Stimulated activated CD4-positive, alpha-beta T cell treated with anti-CD3 and anti-CD28 coated beads, Interleukin-15, amount 100 ng/mL, for 48 hours (primary cell): ENCODE measurements around the gene LMAN1L.
"Not testable (repeated sequence)": the region's sequence is repeated elsewhere in the genome, so short reads cannot be mapped to it uniquely, and the experiment has no call there.

ENCODE experiments used
- DNase-seq, 2 donors: peaks; one replicate each; pipeline ENCODE4 v3.0.0-alpha.2; 2020; ENCODE audit warnings: low read depth in 2 of 2

Gene LMAN1L

GRCh38 chr15:74782259-74783071 is 30.2 kb upstream of the LMAN1L start:
- DNase-seq = no peak

GRCh38 chr15:74783072-74783807 is 29.4 kb upstream of the LMAN1L start:
- DNase-seq = no peak

DNA sequence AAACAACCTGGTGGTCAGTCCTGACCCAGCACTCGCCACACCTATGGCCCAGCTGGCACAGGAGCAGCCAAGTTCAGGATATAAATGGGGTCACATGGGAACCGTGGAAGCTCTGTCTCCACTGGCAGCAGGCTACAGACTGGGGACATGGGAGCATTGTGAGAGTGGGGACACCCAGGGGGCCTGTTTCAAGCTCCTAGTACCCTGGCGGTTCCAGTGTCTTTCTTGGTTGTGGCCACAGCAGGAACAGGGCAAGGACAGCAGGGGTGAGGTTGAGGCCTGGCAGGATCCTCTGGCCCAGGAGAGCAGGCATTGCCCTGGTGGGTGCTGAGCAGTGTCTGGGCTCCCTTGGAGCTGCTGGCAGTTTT is 28.8 kb upstream of the LMAN1L start:
- DNase-seq = no peak

- no peak for DNase-seq
Measured at GRCh38 chr15:74784426-74785193, 28.0 kb upstream of the LMAN1L start.

- DNase-seq = no peak
Measured at GRCh38 chr15:74785194-74786032, 27.2 kb upstream of the LMAN1L start.

- DNase-seq = not testable (repeated sequence)
Measured at GRCh38 chr15:74786081-74786480, 26.6 kb upstream of the LMAN1L start.

- no peak for DNase-seq
Measured at GRCh38 chr15:74786551-74787165, 26.0 kb upstream of the LMAN1L start.

DNA sequence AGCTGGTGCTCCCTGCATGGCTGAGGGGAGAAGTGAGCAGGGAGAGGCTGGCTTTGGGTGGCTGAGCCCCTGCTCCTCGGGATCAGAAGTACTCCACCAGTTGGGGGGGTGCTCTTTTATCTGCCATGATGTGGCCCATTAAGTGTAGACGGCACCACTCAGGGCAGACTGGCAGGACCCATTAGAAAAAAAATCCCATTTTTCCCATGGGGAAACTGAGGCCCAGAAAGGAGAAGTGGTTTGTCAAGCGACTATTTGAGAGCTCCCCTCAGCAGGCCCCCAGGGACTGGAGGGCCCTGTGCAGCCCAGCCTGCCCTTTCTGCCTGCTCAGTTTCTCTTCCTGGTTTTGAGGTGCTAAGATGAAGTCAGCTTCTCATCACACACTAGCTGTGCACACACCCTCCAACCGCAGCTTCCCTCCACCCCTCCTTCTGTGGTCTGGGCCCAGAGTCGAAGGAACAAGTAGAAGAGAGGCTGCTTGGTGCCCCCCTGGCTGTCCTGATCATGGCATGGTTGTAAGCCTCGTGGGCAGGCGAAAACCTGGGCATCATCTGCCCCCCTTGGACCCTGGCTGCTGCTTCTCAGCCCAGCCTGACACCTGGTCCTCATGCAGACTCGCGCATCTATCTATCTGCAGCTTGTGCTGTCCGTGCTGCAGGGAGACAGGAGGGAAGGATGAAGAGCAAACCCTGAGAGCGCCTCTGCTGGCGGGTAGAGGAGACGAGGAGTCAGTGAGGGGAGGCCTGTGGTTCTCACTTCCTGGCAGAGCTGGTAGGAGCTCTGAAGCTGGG is 25.2 kb upstream of the LMAN1L start:
- peak; percentile 92 for DNase-seq

- no peak for DNase-seq
Measured at GRCh38 chr15:74788042-74788682, 24.5 kb upstream of the LMAN1L start.

DNA sequence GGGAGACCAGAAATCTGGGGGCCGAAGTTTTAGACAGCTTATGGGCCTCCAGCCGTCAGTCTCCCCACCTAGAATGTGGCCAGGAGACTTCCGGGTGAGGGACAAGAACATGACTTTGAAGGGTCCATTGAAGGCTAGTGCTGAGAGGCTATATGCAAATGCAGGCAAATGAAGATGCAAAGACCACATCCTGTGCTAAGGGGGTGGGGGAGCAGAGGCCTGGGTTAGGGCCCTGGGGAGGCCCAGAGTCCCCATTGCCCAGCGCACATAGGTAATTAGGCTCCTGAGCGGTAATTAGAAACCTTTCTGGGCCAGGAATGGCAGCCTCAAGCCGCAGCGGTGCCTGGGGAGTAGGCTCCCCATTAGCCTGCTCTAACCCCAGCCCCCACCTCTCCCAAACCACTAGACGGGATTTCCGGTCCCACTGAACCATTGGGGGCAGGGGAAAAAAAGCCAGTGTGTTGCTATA is 23.9 kb upstream of the LMAN1L start:
- DNase-seq = no peak

GRCh38 chr15:74789171-74789631 is 23.4 kb upstream of the LMAN1L start:
- DNase-seq = no peak

DNA sequence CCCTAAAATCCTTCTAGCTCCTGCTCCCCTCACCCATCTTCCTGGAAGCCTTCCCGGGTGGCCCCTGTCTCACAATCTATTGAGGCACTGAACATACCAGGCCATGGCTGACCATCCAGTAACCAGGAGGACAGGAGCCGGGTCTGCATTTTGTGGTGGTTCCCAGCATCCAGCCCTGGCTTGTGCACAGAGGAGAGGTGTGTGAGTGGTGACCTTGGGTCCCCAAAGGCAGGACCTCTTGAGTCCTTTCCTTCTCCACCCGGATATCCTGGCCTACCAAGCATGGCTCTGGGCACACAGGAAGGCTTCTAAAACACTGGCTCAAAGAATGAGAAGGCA is 22.9 kb upstream of the LMAN1L start:
- no peak for DNase-seq

- DNase-seq = no peak
Measured at GRCh38 chr15:74790080-74790916, 22.3 kb upstream of the LMAN1L start.

DNA sequence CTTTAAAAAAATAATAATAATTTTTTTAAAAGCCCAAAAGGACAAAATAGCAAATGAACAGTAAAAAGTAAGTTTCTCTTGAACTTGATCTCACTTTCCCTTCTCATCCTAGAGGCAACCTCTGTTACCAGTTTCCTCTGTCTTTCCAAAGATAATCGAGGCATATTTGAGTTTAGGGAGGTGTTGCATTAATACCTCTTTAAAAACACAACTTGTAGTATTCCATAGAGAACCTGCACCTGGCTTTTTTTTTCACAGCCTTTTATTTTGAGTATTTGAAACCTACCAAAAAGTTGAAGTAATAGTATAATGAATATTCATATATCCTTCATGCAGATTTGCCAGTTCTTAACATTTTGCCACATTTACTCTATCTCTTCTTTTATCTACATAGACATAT is 21.6 kb upstream of the LMAN1L start:
- no peak for DNase-seq

DNA sequence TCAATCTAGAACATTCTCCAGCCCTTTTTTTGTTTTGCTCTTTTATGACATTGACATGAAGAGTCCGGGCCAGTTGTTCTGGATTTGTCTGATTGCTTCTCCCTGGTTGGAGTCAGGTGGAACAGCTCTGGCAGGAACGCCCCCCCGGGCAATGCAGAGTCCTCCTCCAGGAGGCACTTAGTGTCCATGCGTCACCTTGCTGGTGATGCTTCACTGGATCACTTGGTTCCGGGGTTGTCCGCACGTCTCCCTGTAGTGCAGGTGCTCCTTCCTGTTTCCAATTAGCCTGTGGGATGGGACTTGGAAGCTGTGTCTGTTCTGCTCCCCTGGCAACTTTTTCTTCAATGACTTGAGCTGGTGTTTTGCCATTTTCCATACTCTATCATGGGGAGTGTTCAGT is 21.0 kb upstream of the LMAN1L start:
- no peak for DNase-seq

DNA sequence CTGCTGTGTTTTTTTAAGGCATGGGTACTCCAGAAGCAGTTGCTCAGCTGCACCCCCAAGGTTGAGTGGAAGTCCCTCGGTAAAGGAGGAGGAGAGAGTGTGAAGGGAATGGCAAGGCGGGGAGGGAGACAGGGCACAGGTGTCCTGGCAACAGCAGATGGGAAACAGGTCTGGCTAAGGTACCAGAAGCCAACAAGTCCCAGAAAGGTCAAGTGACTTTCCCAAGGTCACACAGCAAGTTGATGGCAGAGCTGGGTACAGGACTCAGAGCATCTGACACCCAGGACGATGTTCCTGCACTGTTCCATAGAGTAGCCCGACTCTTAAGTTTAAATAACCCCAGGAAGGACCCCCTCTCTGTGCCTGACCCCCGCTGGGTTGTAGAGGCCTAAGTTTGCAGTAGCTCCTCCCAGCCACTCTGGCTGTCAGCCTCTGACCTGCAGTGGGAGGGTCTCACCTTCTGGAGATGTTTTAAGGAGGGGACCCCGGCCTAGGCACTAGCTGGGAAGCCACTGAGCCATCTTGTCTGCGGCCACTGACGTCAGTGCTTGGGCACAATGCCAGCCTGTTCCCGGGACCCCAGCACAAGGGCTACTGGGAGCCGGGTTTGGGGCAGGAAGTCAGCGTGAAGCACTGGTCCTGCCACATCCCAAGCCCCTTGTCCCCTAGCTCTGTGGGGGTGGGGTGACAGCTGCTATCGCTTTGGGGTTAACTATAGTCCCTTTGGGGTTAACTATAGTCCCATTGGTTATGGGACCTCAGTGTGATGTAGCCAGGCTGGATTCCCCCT is 20.2 kb upstream of the LMAN1L start:
- no peak for DNase-seq

GRCh38 chr15:74793135-74794028 is 19.3 kb upstream of the LMAN1L start:
- no peak for DNase-seq
